Activated T-helper 1 cell treated with anti-CD3 and anti-CD28 coated beads, Interleukin-2, amount 50 U/mL, for 16 hours (primary cell): Measurements from ENCODE around the gene RGS16.
"Not testable (repeated sequence)": the region's sequence is repeated elsewhere in the genome, so short reads cannot be mapped to it uniquely, and the experiment has no call there.

Experiments used
- DNase-seq, 2 donors: peaks; one replicate each; pipeline ENCODE4 v3.0.0-alpha.2; 2020; ENCODE audit warnings: low read depth in 1 of 2, low spot score in 1 of 2

RGS16 gene, protein sequence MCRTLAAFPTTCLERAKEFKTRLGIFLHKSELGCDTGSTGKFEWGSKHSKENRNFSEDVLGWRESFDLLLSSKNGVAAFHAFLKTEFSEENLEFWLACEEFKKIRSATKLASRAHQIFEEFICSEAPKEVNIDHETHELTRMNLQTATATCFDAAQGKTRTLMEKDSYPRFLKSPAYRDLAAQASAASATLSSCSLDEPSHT

DNA sequence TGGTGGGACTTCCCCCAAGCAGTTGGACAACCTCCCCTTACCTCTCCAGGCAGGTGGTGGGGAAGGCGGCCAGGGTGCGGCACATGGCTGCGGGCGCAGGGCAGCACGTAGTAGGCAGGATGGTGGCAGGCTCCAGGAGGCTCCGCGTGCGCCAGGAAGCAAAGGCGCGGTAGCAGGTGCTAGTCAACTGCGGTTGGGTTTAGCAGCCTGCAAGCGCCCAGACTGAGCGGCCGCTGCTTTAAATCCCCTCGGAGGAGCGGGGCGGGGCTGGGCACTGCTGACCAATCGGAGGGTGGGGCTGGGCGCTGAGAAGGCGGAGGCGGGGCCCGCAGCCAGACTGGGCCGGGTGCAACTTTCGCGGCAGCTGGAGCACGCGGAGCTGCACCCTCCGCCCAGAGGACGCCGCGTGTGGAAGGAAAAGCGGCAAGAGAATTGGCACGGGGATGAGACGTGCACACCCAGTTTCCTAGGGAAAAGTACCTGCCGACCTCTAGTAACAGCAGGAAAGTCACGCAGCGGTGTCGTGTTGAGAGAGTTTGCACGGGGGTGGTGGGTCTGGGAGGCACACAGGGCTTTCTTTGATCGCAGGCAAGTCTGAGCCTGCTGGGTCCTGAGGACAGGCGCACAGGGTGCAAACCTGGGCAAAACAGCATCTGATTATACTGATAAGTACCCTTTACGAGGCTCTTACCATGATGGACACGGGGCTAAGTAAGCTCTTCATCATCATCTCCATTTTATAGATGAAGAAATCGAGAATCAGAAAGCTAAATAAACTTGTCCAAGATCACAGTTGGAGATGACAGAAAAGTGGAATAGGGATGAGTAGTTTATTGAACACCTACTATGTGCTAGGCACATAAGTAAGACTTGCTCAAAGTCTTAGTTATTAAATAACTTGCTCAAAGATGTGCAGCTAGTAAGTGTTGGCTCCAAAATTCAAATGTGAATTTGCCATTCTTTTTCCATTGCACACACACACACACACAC is at the start of gene RGS16:
RGS16 (minus strand) TSS at position 215 of the 990 bp plus-strand sequence; CDS start at position 85, 130 bp downstream.
- DNase-seq = peak; percentile 74 to 83

DNA sequence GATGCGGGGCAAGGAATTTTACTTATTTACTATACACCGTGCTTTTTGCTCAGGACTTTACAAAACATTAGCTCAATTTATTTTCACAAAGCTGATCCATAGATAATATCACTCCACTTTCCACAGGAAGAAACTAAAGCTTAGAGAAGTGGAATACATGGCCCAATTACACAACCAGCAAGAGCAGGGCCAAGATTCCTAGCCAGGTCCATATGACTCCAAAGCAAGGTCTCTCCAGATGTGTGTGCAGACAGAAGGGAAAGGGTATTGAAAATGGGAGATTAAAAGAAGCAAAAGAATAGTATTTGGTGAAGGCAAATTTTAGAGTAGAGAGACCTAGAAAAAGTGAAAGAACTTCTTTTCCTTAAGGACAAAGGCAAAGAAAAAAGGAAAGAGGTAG is 49.8 kb upstream of the RGS16 start:
- DNase-seq = no peak

DNA sequence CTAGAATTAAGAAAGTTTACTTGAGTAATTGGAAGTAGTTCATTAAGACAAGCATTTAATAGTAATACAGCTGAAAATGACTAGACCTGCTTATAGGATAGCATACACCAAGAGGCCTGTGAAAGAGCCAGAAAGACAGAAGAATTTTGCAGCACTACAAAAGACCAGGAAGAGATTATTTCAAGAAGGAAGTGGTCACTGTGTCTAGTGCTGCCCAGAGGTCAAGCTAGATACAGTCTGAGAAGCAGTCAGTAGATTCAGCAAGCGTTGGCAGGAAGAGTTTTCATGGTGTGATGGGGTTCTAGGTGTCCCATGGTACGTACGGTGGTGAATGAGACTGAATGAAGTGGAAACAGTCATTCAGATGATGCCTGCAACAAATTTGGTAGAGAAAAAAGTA is 48.7 kb upstream of the RGS16 start:
- DNase-seq = no peak

DNA sequence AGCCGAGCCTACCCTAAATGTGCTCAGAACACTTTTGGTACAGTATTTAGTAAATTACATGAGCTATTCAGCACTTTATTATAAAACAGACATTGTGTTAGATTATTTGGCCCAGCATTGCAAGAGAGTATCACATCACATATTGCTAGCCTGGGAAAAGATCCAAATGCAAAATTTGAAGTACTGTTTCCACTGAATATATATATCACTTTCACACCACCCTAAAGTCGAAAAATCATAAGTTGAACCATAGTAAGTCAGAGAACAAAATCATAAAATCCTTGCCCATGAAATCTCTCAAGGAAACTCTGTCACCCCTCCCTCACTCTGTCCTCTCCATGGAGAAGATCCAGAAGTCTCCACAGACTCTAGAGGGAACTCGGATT is 47.1 kb upstream of the RGS16 start:
- no peak for DNase-seq

DNA sequence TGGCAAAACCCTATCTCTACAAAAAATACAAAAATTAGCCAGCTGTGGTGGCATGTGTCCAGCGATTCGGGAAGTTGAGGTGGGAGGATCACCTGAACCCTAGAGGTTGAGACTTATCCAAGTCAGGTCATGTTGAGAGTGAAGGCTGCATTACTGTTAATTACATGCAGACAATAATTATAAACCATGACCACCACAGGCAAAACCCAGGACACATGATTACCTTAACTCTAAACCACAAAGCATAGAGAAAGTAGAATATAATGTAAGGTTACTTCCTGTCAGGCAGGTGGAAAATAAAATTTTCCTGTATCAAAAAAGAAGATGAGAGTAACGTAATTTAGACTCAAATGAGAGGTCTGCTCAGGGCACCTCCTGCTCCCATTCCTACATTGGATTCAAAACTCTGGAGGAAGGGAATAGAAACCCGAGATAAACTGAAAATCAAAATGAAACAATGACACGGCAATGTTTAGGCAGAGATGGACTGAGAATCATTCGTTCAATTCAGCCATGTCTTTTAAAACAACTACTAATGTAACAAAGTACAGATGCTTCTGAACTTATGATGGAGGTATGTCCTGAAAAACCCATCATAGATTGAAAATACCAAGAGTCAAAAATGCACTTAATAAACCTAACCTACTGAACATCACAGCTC is 46.6 kb upstream of the RGS16 start:
- no peak for DNase-seq

DNA sequence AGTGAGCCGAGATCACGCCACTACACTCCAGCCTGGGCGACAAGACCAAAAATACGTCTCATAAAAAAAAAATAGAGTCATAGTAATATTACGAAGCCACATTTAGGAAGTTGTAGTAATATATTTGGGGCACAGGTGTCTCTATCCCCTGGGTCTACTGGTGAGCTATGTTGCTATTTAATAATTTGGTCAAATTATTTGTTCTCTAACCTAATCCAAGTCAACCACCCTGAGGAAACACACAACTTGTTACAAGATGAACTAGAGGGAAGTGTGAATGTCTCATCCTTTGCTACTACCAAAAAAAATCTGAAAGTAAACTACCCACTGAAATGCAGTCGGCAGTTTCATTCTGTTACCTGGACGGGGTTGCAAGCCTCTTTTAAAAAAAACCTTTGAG is 44.9 kb upstream of the RGS16 start:
- no peak for DNase-seq

DNA sequence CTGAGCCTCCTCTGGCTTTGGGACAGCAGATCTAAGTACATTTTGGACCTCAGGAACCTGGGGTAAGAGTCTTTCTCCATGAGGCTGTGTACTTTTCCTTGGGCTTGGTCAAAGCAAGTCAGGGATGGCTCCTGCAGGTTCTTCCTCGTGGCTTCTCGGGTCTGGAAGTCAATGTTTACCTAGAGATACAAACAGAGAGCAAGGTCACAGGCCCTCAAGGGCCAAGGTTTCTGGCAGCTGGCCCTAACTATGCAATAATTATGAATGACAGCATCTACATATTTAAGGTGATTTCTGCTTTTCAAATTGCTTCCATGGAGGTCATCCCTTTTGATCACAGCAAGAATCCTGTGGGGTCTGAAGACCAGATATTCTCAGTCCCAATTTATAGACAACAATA is 42.5 kb upstream of the RGS16 start:
- DNase-seq = no peak

DNA sequence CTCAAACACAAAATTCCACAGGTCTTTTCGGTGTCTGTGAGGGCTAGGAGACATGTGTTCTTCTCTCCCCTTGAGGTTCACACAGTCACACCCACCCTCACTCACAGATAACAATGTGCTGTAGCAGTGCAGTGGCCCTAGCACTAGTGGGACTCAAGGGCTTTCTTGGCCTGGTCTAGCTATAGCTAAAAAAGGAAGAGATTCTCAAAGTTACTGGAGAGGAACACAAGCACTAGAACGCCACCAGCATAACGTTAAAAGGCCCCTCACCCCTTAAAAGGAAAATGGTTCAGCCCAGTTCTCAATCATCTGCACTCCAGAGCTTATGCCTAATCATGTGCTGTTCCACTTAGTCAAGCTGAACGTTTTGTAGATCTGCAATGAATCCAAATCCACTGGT is 40.7 kb upstream of the RGS16 start:
- no peak for DNase-seq

DNA sequence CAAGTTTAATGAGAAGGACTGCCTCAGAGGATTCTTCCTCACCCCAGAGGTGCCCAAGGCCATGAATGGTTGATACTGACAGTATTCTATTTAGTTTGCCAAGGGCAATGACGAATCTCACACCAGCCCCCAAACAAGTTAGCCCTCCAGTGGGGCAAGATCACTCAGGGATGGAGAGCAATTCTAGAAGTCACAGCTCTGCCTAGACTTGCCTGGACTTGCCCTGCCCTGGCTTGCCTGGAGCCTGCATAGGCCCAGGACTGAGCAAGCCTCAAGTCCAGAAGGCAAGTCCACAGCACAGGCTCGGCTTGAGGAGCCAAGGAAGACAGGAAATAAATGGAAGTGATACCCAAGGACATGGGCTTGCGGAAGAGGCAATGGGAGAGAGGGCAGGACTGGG is 39.5 kb upstream of the RGS16 start:
- DNase-seq = no peak

DNA sequence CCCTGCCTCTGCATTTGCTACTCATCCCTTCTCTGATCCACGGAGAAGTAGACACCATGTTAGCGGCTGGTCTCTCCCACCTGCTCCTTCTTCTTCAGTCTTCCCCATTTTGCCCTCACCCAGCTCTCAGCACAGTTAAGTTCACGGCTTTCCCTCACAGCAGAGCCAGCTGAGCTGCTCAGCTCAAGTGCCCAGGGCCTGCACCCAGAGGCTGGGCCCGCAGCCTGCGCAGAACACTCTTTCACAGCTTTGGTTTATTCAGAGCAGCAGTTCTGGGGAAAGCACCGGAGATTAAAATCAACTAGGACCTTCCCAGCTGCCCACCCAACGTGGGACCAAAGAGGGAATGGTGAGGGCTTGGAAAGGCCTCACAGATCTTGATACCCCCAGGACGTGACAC is 38.3 kb upstream of the RGS16 start:
- DNase-seq = no peak

DNA sequence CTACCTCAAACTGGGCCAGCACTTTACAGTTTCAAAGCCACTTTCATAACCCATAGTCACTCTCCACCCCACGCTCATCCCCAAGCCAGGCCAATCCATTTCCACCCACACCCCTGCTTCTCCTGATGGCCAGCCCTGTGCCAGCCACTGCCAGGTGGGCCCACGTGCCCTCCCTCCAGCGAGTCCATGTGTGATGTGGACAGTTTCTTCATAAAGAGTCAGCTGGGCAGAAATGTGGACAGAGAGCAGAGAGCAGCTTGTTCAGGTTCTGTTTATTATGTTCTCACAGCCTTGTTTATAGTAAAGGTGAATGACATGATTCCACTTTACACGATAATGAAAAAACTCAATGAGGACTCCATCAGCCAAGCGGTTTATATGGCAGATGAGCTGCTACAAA is 37.4 kb upstream of the RGS16 start:
- DNase-seq = no peak

DNA sequence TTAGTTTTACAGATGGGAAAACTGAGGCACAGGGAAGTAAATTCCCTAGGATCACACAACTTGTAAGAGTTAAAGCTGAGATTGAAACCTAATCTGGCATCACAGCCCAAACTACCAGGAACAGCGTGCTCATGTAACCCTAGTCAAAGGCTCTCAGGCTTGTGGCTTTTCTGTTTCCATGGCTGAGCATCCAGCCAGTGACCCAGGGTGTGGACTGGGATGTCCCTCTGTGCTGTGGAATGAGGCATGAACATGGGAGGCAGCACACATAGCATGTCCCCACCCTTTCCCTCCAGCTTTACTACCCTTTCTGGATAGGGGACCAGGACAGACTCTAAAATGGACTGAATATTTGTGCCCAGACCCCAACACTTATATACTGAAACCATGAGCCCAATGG is 35.1 kb upstream of the RGS16 start:
- no peak for DNase-seq

DNA sequence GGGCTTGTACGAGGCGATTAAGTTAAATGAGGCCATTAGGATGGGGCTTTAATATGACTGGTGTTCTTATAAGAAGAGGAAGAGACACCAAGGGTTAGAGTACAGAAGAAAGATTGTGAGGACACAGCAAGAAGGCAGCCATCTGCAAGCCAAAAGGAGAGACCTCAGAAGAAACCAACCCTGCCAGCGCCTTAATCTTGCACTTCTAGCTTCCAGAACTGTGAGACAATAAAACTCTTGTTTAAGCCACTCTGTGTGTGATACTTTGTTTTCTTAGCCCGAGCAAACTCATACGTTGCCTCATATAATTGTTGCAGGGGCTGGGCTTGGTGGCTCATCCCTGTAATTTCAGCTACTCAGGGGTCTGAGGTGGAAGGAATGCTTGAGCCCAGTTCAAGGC is 33.6 kb upstream of the RGS16 start:
- no peak for DNase-seq

DNA sequence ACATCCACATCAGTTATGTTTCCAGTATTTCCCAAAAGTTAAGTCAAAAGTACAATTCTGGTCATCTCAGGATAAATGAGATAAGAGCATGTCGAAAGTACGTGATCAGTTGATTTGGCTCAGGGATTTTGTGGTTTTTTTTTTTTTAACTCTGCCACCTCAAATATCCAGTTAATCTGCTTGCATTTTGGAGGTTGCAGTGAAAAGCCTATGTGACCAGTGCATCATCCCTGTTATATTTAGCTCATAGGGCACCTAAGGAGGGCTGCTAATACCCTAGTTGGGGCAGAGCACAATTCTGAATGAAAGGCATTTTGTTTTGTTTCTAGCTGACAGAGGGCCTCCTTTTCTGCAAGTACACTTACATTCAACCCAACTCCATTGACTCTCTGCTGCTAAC is 31.7 kb upstream of the RGS16 start:
- DNase-seq = no peak

DNA sequence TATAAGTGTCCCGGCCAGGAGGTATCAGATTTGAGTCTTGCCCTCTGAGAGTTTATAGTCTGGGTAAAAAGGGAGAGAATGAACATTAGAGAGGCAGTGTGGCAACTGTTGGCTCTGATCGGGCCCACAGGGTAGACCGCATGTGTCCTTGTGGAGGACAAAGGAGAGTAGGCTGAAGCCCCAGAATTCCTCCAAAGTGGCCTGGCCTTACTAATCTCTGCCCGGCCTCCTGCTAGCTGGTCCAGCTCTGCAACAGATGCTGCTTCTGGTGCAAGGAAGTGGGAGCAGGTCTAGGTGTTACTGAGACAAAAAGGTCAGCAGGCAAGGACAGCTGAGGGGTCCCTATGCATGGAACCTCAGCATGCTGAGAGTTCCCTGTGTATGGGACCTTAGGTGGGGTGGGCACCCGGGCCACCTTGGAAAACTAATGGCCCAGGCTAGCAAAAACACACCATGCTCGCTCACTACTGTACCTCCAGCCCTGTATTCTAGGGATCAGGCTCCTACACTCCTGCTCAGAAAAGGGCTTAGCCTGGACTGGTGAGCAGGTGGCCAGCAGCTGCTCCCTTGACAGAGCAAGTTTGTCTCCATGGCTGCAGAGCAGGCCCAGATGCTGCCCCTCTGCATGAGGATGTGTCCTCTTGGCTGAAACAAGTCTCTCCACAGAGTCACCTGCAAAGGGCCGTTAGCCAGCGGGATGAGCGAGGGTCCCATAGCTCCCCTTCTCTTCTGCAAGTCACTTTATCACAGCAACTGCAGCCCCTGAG is 30.3 kb upstream of the RGS16 start:
- DNase-seq = no peak

DNA sequence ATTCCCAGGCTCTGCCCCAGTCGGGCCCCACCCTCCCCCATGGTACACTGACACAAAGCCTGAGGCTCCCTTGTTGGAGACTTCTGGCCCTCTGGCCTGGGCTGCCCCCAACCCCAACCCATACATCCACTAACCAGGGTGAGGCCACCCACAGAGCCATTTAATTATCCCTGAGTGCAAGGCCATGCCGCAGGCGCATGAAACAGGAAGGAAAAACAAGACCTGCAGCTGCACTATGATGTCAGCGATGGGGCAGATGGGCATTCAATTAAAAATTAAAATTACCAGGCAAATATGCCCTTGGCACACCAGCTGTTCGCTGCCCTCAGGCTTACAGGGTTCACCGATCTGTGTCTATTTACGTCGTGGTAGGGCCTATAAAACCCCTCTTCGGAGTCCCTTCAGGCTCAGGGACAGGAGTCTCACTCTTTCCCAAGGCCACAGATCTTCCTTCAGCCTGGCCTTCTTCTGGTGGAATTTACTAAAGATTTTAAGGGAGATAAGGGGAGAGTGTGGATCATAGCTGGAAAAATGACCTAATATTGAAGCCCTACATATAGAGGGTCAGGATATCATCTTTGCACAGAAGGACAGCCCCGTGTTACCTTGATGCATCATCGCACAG is 29.6 kb upstream of the RGS16 start:
- DNase-seq = no peak

DNA sequence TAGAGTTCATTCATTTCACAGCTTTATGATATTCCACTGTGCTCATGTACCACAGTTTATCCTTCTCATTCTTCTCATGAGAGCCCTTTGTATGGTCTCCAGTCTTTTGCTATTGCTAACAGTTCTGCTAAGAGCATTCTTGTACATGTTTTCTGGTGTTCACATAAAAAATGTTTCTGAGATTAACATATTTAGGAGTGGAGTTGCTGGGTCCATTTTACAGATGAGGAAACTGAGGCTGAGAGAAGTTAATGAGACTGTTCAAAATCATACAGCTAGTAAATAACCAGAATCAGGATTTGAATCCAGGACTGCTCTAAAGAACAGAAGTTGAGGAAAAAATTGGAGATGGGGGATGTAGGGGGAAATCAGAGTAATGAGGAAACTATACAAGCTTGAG is 28.8 kb upstream of the RGS16 start:
- DNase-seq = no peak

DNA sequence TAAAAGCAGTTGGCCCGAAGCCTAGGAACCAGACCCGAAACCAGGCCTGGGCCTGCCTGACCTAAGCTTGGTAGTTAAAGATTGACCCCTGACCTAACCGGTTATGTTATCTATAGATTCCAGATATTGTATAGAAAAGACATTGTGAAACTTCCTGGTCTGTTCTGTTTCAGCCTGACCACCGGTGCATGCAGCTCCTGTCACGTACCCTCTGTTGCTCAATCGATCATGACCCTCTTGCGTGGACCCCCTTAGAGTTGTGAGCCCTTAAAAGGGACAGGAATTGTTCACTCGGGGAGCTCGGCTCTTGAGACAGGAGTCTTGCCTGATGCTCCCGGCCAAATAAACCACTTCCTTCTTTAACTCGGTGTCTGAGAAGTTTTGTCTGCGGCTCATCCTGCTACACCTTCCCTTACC is 28.3 kb upstream of the RGS16 start:
- DNase-seq = not testable (repeated sequence)

DNA sequence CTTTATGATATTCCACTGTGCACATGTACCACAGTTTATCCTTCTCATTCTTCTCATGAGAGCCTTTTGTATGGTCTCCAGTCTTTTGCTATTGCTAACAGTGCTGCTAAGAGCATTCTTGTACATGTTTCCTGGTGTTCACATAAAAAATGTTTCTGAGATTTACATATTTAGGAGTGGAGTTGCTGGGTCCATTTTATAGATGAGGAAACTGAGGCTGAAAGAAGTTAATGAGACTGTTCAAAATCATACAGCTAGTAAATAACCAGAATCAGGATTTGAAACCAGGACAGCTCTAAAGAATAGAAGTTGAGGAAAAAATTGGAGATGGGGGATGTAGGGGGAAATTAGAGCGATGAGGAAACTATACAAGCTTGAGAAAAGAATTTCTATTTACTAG is 27.8 kb upstream of the RGS16 start:
- no peak for DNase-seq

DNA sequence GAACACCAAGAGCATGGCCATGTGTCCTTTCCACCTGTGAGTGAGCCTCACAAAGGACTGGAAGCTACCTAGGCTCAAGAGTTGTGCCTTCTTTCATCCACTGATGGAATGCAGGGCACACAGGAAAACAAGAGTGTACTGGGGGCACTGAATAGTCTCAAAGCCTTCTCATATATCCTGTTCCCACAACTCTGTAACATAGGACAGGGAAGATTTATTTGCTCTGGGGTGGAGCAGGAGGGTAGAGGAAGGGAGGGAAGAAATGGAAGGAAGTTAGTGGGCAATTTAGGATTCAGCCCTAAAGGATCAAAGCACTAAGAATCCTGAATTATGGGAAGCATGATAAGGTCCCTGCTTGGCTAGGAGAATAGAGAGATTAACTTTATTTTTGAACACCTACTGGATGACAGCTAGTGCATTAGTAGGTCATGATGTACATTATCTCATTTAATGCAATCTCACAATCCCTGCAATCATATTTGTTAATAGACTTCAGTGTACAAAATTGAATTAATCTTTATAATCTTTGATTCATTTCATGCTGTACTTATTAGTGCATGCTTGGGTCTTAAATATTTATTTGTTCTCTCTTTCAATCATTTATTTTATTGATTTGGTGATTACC is 27.0 kb upstream of the RGS16 start:
- no peak for DNase-seq
